Ovary (tissue), 3 donors: ENCODE results near the gene TMEM184A.

Source experiments
- CTCF ChIP-seq, 3 donors: fragments of 450-650 bp in 2 of 3; fragments of 200-600 bp in 1 of 3; IDR thresholded peaks; one replicate each; pipeline versions ENCODE4 v1.5.1 to v1.8.0; 2016 to 2022; ENCODE audit warnings: antibody characterized with exemption in 3 of 3, mild to moderate bottlenecking in 1 of 3
- EP300 ChIP-seq: sonication (generic); formaldehyde crosslinking; IDR thresholded peaks from one replicate; pipeline ENCODE4 v1.6.1; 2017; ENCODE audit warnings: antibody characterized with exemption
- POLR2A ChIP-seq: fragments of 450-650 bp; IDR thresholded peaks from one replicate; pipeline ENCODE4 v1.6.1; 2017; ENCODE audit warnings: antibody characterized with exemption, mild to moderate bottlenecking, moderate library complexity
- donor health status: DM: no; HTN: no; CAD: no.

GRCh38 chr7:1579481-1580421, 23.7 kb upstream of the TMEM184A start:
- TF ChIP-seq CTCF (IDR thresholded peaks at IDR 0.05): peak; percentile 52 to 72 (median 64)
- TF ChIP-seq POLR2A: no peak
- TF ChIP-seq EP300: no peak
